HG03060 (cell line): Measurements from ENCODE around the gene AFDN.
A peak's percentile ranks its signal among the peaks of the same experiment; 100 is the strongest.

Source experiments
- ATAC-seq: cut with Tn5 transposase; IDR thresholded peaks from one replicate; pipeline ENCODE4 v1.9.1; 2021; ENCODE audit warnings: low read depth, moderate number of reproducible peaks; ENCODE audit not compliant: unreplicated experiment

Gene AFDN

DNA sequence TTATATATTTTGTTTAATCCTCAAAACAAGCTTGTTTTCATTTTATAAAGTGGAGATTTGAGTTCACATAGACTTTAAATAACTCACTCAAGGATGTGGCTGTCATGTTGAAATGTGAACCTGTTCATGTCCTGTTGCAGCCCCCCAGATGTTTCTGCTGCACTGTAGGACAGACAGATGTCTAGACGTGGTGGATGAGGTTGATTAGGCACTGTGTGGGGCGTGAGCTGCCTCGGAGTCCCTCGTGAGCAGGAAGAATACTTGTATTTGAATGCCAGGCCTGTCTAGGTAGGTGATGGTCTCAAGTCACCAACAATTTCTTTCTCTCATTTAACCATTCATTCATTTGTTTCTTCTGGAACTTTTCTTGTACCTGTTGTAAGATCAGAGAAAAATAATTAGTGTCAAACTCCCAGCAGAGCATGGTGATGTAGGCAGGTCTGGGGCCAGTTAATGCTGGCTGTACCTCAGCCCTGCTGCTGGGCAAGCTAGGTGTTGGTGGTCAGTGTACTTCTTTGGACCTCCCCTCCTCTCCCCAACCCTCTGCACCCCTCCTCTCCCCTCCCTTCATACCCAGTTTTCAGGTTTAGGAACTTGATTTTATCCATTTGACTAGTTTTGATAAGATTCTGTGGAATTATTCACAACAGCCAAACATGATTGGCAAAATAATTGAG is 34.0 kb downstream of the AFDN start:
- no peak for ATAC-seq

DNA sequence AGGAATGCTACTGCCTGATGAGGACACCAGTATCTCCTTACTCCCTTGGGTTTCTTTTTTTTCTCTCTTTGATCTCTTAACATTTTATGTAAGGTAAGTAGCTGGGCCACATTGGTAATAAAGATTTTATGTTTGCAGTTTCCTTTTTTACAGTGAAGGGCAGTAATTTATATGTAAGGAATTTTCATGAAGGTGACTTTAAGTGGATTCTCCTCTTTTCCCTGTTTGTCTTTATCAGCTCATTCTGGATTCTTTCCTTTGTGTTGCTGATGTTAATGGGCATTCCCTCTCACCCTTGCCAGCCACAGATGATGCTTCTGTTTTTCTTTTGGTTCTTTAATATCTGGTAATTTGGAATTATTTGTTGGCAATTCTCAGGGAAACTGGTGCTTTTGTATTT is 34.7 kb downstream of the AFDN start:
- ATAC-seq: no peak

DNA sequence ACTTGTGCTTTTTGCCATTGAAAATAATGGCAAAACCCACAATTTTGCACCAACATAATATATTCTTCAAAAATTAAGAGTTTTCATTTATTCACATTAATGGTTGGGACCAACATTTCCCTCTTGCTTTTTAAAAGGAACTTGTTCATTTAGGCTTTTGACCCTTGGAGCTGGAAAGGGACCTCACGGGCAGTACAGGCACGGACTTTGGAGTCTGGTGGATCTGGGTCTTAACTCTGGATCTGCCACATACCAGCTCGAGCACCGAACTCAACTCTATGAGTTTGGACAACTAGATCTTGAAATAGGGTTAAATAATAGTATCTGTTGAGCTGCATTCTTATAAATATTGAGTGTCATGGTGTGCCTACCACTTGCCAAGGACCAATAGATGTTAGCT is 37.2 kb downstream of the AFDN start:
- no peak for ATAC-seq

DNA sequence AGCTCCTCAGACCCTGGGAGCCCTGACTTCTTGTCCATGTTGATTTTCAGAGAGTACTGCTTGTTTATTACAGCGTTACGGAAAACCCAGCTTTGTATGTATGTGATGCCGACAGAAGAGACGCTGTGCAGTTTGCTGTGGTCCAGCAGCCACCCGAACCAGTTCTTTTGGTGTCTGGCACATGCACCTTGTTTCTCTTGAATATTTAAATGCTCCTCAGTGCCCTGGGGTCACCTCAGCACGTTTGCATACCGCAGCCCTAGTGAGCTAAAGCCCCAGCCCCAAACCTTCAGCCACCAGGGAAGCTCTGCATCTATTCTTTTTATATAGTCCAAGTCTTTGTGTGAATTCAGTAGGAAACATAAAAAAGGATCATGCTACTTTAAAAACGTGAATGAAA is 39.9 kb downstream of the AFDN start:
- no peak for ATAC-seq

DNA sequence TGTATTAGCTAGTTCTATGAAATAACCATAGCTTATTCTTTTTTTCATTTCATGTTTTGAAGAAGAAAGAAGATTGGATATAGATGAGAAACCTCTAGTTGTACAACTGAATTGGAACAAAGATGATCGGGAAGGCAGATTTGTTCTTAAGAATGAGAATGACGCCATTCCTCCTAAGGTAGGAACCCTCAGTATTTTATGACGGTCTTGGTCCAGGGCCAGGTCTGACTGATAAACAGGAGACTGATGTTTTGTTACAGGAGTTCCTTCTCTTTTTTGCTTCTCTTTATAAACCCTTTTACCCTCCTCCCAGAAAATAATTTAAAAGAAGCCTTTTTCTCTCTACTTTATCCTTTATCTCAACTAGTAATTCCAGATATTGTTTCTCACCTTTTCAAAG is 43.6 kb downstream of the AFDN start:
- no peak for ATAC-seq

DNA sequence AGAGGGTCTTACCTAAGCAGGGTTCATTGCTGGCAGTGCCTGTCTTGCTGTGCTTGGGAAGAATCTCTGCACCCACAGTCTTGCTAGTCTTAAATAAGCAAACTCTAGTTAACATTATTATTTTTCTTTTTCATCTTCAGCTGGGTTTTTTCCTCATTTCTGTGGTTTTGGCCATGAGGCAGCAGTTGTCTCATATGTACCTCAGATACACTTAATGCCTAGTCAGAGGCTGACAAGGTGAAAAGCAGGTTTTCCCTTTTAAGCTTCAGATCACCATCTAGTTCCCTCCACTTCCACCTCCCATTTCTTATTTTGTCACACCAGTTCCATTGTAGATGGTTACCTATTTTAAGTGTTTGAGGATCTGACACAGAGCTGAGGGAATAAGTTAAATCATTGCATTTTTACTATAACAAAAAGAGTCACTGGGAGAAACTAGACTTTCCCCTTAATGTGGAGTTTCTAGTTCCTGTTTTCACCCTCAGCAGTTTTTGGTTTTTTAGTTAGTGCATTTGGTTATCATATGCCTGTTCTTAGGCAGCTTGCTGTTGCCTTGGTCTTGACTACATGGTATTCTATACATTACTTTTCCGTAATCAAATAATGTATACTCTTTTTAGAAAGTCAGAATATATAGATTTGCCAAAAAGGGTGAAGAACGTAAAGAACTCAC is 46.0 kb downstream of the AFDN start:
- no peak for ATAC-seq

DNA sequence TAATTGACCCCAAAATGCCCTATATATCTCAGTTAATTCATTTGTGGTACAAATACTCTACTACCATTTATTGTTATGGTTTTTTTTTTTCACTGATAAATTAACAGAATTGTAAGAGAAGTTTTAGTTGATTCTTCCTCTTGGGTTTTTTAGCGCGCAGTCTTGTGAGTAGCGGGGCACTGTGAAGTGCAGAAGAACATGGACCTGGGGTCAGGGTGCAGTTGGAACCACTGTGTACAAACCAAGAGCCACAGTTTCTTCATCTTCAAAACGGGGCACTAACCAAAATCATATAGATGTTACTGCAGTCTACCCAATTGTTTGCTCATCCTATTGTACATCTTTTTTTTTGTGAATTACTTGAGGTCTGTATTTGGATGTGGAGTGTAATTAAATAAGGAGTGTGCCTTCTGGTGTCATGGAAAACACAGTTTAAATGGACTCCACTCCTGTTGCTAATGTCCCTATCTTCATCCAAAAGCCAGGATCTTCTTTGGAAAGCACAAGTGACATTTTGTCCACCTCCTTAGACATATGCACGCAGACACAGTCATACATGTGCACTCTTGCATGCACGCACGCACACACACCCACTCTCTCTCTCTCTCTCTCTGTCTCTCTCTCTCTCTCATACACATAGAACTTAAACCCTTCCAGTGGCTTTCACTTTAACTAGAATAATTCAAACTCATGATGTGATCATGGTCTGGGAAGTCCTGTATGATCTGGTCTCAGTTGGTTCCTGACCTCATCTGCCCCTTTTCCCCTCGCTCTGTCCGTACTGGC is 51.5 kb downstream of the AFDN start:
- no peak for ATAC-seq

DNA sequence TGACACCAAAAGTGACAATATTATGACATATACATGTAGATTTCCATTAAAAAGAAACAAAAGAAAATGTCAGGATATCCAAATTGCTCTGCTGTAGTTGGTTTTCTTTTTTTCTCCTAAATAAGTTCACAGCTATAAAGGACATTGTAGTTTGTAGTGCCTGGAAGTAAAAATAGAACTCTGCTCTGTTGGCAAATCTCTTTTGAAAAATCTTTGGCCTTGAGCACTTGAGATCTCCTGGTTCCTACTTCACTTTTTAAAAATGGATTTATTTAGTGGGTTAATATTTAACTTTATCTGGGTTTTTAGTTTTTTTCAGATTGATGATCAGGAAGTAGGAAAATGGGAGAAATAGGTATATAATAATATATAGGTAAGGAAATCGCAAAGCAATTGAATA is 52.9 kb downstream of the AFDN start:
- no peak for ATAC-seq

DNA sequence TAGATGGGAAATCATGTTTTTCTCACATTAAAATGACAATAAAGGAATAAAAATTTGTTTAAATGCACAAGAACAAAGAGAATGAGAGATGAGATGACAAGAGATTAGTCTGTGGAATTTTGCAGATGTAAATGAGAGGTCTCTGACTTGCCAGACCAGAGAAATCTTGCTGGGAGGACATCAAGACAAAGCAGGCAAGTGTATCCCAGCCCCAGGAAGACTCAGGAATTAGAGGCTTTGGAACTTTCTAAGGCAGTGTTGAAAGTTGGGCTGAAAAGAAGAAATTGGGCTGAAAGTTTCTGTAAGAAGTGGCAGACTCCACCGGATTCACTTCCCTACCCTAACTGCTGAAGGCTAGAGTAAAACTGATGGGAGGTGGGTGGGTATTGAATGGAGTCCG is 54.6 kb downstream of the AFDN start:
- no peak for ATAC-seq

DNA sequence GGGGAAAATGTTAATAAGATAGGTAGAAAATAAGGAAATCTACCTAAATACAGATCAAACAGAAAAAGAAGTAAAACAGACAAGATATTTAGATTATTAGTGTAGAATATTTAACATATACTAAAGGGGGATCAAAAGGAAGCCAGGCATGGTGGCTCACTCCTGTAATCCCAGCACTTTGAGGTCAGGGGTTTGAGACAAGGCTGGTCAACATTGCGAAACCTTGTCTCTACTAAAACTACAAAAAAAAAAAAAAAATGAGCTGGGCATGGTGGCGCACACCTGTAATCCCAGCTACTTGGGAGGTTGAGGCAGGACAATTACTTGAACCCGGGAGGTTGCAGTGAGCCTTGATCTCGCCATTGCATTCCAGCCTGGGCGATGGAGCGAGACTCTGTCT is 55.5 kb downstream of the AFDN start:
- no peak for ATAC-seq

DNA sequence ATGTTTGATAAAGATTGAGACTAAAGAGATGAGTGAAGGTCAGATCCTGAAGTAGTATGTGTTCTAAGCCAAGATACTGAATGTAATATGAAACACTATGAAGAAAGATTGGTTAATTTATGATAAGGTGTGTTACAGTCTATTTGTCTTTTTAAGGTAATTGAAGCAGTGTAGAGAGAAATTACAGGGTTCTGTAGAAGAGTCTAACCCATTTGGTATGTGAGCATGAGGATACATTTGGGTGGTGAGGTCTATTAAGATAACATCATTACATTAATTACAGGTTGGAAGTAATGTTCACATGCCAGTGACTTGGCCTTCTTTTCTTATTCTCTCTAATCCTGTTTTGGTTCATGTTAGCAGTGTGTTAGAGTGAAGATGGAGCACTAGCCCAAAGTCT is 61.4 kb downstream of the AFDN start:
- ATAC-seq: no peak

DNA sequence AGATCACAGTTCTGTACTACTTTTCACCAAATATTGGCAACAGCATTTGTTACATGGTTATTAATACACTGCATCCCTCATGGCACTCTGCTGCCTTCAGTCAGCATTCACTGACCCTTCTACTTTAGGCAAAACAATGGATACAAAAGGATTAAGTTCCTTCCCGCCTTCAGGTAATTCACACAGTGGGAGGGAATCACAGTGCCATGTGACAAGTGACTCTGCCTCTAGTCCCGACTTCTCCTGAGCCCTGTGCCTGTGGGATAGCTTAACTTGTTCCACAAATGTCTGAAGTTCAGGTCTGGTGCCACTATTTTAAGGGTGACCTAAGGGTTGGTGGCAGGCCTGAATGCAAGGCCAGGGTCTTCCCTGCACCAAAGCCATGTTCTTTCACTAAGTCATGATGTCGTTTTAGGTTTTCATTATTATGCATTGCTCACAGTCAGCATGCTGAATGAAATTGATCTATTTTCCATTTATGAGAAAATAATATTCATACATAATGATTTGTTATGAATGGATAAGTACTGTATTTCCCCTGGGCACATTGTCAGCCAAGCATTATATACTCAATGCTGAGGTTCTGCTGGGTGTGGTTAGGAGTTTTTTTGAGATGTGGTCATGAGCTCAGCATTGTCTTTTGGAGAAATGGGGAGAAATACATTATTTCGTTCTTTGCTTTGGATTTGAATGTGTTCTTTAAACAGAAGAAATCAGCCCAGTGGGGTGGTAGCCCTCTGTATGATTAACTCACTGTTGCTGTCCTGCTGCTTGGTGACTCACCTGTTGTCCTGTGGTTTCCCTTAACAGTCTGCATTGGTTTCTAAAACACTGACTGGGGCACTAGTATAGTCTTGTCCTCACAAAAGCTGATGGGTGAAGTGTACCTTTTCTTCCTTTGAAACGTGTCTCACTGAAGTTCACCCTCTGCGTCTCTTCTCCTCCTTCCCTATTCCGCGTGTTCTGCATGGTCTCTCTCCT is 66.4 kb downstream of the AFDN start:
- ATAC-seq: peak; percentile 91

DNA sequence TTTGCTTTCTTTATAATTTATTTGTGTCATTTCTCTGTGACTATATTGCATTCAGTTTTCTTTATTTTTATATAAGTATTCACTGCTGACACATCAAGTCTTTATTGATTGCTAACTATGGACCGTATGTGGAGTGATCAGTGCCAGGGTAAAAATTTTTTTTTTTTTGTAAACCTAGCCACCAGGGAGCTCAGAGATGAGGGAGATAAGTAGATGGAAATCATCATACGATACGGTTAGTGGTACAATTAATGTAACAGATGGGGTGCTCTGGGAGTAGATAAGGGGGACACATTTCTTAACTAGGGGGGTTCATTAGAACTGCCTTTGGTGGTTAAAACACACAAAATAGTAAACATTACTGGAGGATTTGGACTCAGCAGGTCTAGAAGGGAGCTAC is 68.3 kb downstream of the AFDN start:
- no peak for ATAC-seq

DNA sequence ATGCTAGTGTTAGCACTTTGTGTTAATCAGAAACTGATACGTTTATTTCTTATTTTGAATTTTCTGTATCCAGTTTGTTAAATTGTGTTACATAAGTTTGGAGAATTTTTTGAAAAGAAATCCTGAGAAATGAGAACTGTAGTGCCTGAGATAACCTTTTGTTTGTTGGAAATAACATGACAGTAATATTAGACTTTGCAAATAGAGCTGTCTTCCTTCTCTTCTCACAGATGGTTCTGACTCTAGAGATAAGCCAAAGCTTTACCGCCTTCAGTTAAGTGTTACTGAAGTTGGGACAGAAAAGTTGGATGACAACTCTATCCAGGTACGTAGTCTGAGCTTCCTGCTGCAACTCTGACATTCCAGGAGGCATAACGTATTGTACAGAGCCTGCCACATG is 69.9 kb downstream of the AFDN start:
- ATAC-seq: no peak

DNA sequence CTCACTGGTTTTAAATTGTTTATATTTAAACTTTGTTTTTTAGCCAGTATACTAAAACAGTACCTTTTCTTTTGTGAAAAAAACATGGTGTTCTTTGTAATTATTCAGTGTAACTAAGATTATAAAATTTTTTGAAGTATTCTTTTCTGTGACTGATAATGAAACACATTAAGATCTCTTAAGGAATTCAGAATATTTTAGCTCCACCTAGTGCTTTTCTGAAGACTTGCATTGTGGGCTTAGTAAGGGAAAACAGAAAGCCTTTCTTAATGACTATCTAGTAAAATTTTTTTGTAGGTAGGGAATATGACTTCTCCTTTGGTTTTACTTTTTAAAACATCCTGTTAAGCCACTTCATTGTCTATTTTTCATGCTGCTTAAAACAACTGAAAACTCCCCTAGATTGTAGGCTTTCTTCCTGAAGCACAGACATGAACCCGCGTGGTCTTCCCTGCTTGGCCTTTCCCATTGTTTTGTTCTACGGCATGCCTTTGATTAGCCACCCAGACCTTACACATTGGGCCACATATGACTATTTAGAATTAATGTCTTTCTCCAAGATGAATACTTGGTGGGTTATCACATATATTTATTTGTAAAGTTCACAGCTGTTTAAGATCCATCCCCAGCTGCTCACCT is 72.1 kb downstream of the AFDN start:
- ATAC-seq: no peak

DNA sequence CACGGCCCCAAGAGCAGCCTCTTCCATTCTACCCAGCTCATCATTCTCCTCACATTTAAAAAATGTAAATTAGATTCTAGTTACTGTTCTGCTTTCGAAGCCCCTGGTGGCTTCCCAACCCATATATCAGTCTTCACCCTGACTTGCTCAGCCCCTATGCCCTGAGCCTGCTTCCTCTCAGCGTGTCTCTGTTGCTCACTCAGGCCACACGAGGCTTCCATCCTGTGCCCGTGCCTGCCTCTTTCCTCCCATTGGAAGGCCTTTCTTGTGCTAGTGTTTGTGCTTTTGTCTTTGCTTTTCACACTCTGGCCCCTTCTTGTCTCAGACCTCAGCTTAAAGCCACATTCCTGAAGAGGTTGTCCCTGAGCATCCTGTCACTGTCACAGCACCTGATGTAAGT is 78.1 kb downstream of the AFDN start:
- no peak for ATAC-seq

DNA sequence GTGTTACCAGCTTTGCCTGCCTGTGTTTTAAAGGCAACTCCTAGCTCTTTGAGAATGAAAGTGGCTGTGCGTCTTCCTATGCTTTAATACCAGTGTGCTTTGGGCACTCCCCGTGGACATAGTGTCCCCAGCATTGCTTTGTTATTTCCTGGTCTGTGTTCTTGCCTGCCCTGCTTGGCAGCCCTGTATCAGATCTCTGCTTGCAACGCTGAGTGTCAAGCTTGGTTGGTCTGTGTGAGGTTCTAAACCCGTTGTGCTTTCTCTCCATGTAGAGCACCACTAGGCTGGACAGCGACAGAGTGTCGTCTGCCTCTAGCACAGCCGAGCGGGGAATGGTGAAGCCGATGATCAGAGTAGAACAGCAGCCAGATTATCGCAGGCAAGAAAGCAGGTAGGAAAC is 80.2 kb downstream of the AFDN start:
- no peak for ATAC-seq

DNA sequence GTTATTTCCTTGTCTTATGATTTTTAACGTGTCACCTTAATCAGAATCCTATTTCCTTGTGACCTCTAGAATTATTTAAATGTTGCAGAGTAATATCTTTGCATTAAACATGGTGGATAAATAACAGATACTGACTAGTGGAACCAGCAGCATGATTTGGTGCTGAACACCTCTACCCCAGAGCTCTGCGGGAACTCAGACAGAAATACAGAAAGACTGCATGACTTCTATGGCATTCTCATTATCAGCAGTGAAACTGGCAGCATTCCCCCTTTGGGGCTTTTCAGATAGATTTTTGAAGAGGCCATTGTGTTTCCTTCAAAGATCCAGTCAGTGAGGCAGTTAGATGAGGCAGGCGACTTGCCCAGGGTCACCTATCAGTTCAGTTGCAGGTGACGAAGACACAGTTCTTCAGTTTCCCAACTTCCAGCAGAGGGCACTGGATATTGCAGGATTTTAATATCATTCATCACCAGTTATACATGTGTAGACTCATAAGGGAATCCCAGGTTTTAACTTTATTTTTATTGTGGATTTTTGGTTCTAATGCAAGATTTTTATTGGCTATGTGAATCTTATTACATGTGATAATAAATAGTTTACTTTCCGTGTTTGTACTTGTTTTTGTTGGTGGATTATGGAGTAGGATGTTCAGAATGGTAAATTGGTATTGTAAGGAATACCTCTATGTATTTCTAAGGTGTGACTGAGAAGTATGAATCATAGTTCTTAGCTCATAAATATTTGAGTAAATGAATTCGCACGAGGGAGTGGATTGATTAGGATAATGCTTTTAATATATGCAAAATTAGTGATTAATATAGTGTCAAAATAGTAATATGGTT is 81.3 kb downstream of the AFDN start:
- no peak for ATAC-seq

DNA sequence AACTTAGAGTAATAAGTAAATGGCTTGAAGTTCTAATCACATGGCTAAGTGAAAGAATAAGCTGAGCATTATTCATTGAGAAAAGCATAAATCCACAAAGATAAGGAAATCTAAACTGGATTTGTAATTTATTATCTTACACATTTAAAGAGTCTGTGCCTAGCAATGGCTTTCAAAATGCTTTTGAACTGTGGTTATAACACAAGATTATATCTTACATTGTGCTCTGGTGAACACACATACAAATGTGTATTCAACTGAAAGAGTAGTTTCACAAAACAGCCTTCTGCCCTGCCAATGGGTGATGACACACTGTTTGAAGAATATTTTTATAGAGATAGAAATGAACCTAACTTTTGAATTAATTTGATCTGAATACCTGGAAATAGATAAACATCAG is 83.3 kb downstream of the AFDN start:
- no peak for ATAC-seq
